Measurements from ENCODE around the gene RACGAP1. TPM values are rescaled to one million over a fixed set of nuclear protein-coding genes. Genes with fewer than 3 reads are reported as not detected.

RACGAP1 gene
- total RNA-seq, 3 donors from 2014 or later = 16.0 to 45.5 (median 34.4) TPM

- Histone ChIP-seq H3K4me1 (ENCODE audit: low read depth) (peaks cover 9% of the 10 kb centered on the region), H3K4me3 (no peak overlapping the region), H3K9me3 (no peaks in the 10 kb centered on the region), H3K36me3 (ENCODE audit: low read depth) (no peaks in the 10 kb centered on the region)
- intact Hi-C loops (cut with DNase I, micrococcal nuclease) = no loop called here
- no peak for DNase-seq
- TF ChIP-seq, protein P1, sequence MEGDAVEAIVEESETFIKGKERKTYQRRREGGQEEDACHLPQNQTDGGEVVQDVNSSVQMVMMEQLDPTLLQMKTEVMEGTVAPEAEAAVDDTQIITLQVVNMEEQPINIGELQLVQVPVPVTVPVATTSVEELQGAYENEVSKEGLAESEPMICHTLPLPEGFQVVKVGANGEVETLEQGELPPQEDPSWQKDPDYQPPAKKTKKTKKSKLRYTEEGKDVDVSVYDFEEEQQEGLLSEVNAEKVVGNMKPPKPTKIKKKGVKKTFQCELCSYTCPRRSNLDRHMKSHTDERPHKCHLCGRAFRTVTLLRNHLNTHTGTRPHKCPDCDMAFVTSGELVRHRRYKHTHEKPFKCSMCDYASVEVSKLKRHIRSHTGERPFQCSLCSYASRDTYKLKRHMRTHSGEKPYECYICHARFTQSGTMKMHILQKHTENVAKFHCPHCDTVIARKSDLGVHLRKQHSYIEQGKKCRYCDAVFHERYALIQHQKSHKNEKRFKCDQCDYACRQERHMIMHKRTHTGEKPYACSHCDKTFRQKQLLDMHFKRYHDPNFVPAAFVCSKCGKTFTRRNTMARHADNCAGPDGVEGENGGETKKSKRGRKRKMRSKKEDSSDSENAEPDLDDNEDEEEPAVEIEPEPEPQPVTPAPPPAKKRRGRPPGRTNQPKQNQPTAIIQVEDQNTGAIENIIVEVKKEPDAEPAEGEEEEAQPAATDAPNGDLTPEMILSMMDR (IDR thresholded peaks at IDR 0.05) = no peak
- no peak for ATAC-seq
These were observed 2.4 kb downstream of the RACGAP1 start for GRCh38 chr12:50022903-50023302.

DNA sequence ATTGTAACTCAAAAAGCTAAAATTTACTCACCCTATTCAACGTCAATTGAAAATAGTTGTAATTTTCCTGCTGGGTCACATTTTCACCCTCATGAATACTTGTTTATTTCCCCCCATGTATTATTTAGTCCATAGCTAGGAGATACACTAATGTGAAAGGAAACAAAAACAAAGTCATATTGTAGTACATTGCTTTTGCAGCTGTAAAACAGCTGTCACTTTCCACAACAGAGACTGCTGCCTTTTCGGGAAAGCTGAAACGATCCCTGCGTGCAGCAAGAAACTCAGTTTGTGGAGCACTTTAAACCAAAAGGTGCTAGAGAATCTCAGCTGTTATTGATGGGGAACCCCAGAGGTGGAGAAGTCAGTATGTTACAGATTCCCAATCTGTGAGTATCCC lies 4.3 kb downstream of the RACGAP1 start:
- no peak overlapping the region for H3K4me3 ChIP-seq
- no peaks in the 10 kb centered on the region for H3K36me3 ChIP-seq (ENCODE audit: low read depth)
- no peak for DNase-seq
- no peaks in the 10 kb centered on the region for H3K9me3 ChIP-seq
- H3K4me1 ChIP-seq (ENCODE audit: low read depth) = peaks cover 9% of the 10 kb centered on the region
- ATAC-seq = no peak
- TF ChIP-seq, protein P1 (IDR thresholded peaks at IDR 0.05) = no peak
- intact Hi-C loops (cut with DNase I, micrococcal nuclease) = no loop called here

DNA sequence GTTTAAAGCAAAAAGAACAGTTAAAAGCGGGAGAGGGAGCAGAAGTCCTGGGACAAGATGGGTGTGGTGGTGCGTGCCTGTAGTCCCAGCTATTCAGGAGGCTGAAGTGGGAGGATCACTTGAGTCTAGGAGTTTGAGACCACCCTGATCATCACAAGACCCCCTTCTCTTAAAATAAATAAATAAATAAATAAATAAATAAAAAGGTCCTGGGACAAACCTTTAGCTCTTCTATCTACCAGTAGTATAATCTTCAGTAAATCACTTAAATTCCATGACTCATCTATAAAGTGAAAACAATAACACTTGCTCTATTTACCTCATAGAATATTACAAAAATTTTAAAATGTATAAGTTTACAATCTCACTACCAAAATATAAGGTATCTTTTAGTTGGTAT lies 5.8 kb downstream of the RACGAP1 start:
- no peaks in the 10 kb centered on the region for H3K36me3 ChIP-seq (ENCODE audit: low read depth)
- intact Hi-C loops (cut with DNase I, micrococcal nuclease) = no loop called here
- TF ChIP-seq, protein P1 (IDR thresholded peaks at IDR 0.05) = no peak

GRCh38 chr12:50018968-50019367 lies 6.3 kb downstream of the RACGAP1 start:
- Histone ChIP-seq H3K4me1 (ENCODE audit: low read depth) (no peaks in the 10 kb centered on the region), H3K36me3 (ENCODE audit: low read depth) (no peaks in the 10 kb centered on the region), H3K9me3 (no peaks in the 10 kb centered on the region), H3K4me3 (no peak overlapping the region)
- TF ChIP-seq, protein P1 (IDR thresholded peaks at IDR 0.05) = no peak
- intact Hi-C loops (cut with DNase I, micrococcal nuclease) = no loop called here
- ATAC-seq (no peak), DNase-seq (no peak)

More for the DNA sequence above, 5.8 kb downstream of the RACGAP1 start:
- ATAC-seq = no peak
- no peak for DNase-seq
- Histone ChIP-seq H3K4me1 (ENCODE audit: low read depth) (peaks cover 5% of the 10 kb centered on the region), H3K4me3 (no peak overlapping the region), H3K9me3 (no peaks in the 10 kb centered on the region)

- Histone ChIP-seq H3K36me3 (ENCODE audit: low read depth) (no peaks in the 10 kb centered on the region), H3K4me1 (ENCODE audit: low read depth) (no peaks in the 10 kb centered on the region), H3K4me3 (no peak overlapping the region), H3K9me3 (no peaks in the 10 kb centered on the region)
- ATAC-seq = no peak
- intact Hi-C loops (cut with DNase I, micrococcal nuclease) = no loop called here
- DNase-seq = no peak
- TF ChIP-seq, protein P1 (IDR thresholded peaks at IDR 0.05) = no peak
These were observed 7.1 kb downstream of the RACGAP1 start for GRCh38 chr12:50018154-50018553.

GRCh38 chr12:50017641-50018040 lies 7.7 kb downstream of the RACGAP1 start:
- Histone ChIP-seq H3K36me3 (ENCODE audit: low read depth) (no peaks in the 10 kb centered on the region), H3K9me3 (no peaks in the 10 kb centered on the region), H3K4me3 (no peak overlapping the region), H3K4me1 (ENCODE audit: low read depth) (no peaks in the 10 kb centered on the region)
- TF ChIP-seq, protein P1 (IDR thresholded peaks at IDR 0.05) = no peak
- DNase-seq (no peak), ATAC-seq (no peak)
- intact Hi-C loops (cut with DNase I, micrococcal nuclease) = no loop called here
